SK-N-SH treated with all-trans-retinoic acid at 6 μM for 48 hours (cell line): ENCODE data around the gene SUN3.

Source experiments
- ATAC-seq: fragments of 200-7000 bp; cut with Tn5 transposase; 3 replicates; pipeline ENCODE4 v1.9.1; 2020; ENCODE audit warnings: mild to moderate bottlenecking, moderate library complexity
- BACH2 ChIP-seq: fragments of 250-450 bp; sonication (Bioruptor Pico); IDR thresholded peaks from 2 replicates; pipeline ENCODE4 v1.9.0; 2021; ENCODE audit warnings: mild to moderate bottlenecking, borderline replicate concordance
- CREB5 ChIP-seq: fragments of 250-450 bp; sonication (Bioruptor Pico); IDR thresholded peaks from 2 replicates; pipeline ENCODE4 v1.5.1; 2020; ENCODE audit warnings: low read depth, mild to moderate bottlenecking, moderate library complexity
- CSDC2 ChIP-seq: fragments of 250-450 bp; sonication (Bioruptor Pico); IDR thresholded peaks from 2 replicates; pipeline ENCODE4 v1.5.0; 2020; ENCODE audit warnings: mild to moderate bottlenecking, moderate library complexity
- CSRNP3 ChIP-seq: fragments of 250-450 bp; sonication (Bioruptor Pico); IDR thresholded peaks from 2 replicates; pipeline ENCODE4 v1.5.1; 2021; ENCODE audit warnings: mild to moderate bottlenecking, moderate library complexity
- ESRRG ChIP-seq: fragments of 250-450 bp; sonication (Bioruptor Pico); IDR thresholded peaks from 2 replicates; pipeline ENCODE4 v1.6.1; 2021; ENCODE audit warnings: mild to moderate bottlenecking
- GLIS3 ChIP-seq: fragments of 250-450 bp; sonication (Bioruptor Pico); IDR thresholded peaks from 2 replicates; pipeline ENCODE4 v1.5.0; 2020; ENCODE audit warnings: mild to moderate bottlenecking, moderate library complexity
- ISL1 ChIP-seq: fragments of 250-450 bp; sonication (Bioruptor Pico); IDR thresholded peaks from 2 replicates; pipeline ENCODE4 v2.1.2; 2022; ENCODE audit warnings: mild to moderate bottlenecking, moderate library complexity
- PATZ1 ChIP-seq: fragments of 250-450 bp; sonication (Bioruptor Pico); IDR thresholded peaks from 2 replicates; pipeline ENCODE4 v1.8.0; 2020; ENCODE audit warnings: mild to moderate bottlenecking, moderate library complexity, borderline replicate concordance
- POU6F1 ChIP-seq: fragments of 250-450 bp; sonication (Bioruptor Pico); IDR thresholded peaks from 2 replicates; pipeline ENCODE4 v1.8.0; 2021; ENCODE audit warnings: low read depth, mild to moderate bottlenecking, moderate library complexity, borderline replicate concordance
- PPARA ChIP-seq: fragments of 250-450 bp; sonication (Bioruptor Pico); IDR thresholded peaks from 2 replicates; pipeline ENCODE4 v1.5.0; 2020; ENCODE audit warnings: mild to moderate bottlenecking, borderline replicate concordance
- RARB ChIP-seq: fragments of 250-450 bp; sonication (Bioruptor Pico); IDR thresholded peaks from 2 replicates; pipeline ENCODE4 v1.8.0; 2021; ENCODE audit warnings: mild to moderate bottlenecking, moderate library complexity
- SNAI2 ChIP-seq: fragments of 250-450 bp; sonication (Bioruptor Pico); IDR thresholded peaks from 2 replicates; pipeline ENCODE4 v1.5.0; 2020; ENCODE audit warnings: mild to moderate bottlenecking, moderate library complexity
- TCF4 ChIP-seq: fragments of 250-450 bp; sonication (Bioruptor Pico); IDR thresholded peaks from 2 replicates; pipeline ENCODE4 v1.8.0; 2021; ENCODE audit warnings: mild to moderate bottlenecking, moderate library complexity, borderline replicate concordance
- TSHZ2 ChIP-seq: fragments of 250-450 bp; sonication (Bioruptor Pico); IDR thresholded peaks from 2 replicates; pipeline ENCODE4 v1.5.0; 2020; ENCODE audit warnings: mild to moderate bottlenecking, moderate library complexity
- ZC3H10 ChIP-seq: fragments of 250-450 bp; sonication (Bioruptor Pico); IDR thresholded peaks from 2 replicates; pipeline ENCODE4 v1.5.1; 2021; ENCODE audit warnings: mild to moderate bottlenecking, moderate library complexity
- ZFP3 ChIP-seq: fragments of 250-450 bp; sonication (Bioruptor Pico); IDR thresholded peaks from 2 replicates; pipeline ENCODE4 v1.5.0; 2020; ENCODE audit warnings: mild to moderate bottlenecking, moderate library complexity
- ZFP30 ChIP-seq: fragments of 450-650 bp; formaldehyde crosslinking; IDR thresholded peaks from 2 replicates; pipeline ENCODE4 v1.5.0; 2022; ENCODE audit warnings: mild to moderate bottlenecking, moderate library complexity
- ZNF565 ChIP-seq: fragments of 450-650 bp; formaldehyde crosslinking; conservative IDR thresholded peaks from 2 replicates; pipeline ENCODE4 v1.5.0; 2020; ENCODE audit warnings: low read depth, mild to moderate bottlenecking, moderate library complexity
- ZNF70 ChIP-seq: fragments of 450-650 bp; formaldehyde crosslinking; IDR thresholded peaks from 2 replicates; pipeline ENCODE4 v1.5.0; 2020; ENCODE audit warnings: mild to moderate bottlenecking, moderate library complexity
- ZNF8 ChIP-seq: fragments of 450-650 bp; formaldehyde crosslinking; IDR thresholded peaks from 2 replicates; pipeline ENCODE4 v1.5.0; 2020; ENCODE audit warnings: mild to moderate bottlenecking, moderate library complexity

The SUN3 gene

GRCh38 chr7:48042216-48042615 is 13.3 kb upstream of the SUN3 start:
- TF ChIP-seq ZNF70 (no peak), ISL1 (CRISPR knock-in tag) (peak; percentile 71), RARB (CRISPR knock-in tag) (no peak), ESRRG (CRISPR knock-in tag) (no peak), CSDC2 (CRISPR knock-in tag) (0 out of 2 replicates have a peak, but pooled peaks have one; percentile 34), GLIS3 (no peak)
- ATAC-seq = peak; percentile 86

GRCh38 chr7:48041653-48041970 is 12.7 kb upstream of the SUN3 start:
- TF ChIP-seq CREB5 (CRISPR knock-in tag) (0 out of 2 replicates have a peak, but pooled peaks have one; percentile 10), SNAI2 (no peak), POU6F1 (CRISPR knock-in tag) (no peak), ZNF70 (no peak), ZNF8 (CRISPR knock-in tag) (no peak)
- peak; percentile 71 for ATAC-seq

GRCh38 chr7:48040944-48041652 is 12.2 kb upstream of the SUN3 start:
- TF ChIP-seq ZFP3 (peak; percentile 13; the same call in 1 of the 2 replicates), PATZ1 (no peak), PPARA (no peak)
- ATAC-seq = peak; percentile 15

GRCh38 chr7:48038815-48039506 is 10.1 kb upstream of the SUN3 start:
- no peak for TF ChIP-seq CSRNP3 (CRISPR knock-in tag)
- TF ChIP-seq TCF4 (CRISPR knock-in tag) = no peak
- TF ChIP-seq ZC3H10 = no peak
- no peak for TF ChIP-seq ZNF565
- no peak for TF ChIP-seq PATZ1
- no peak for TF ChIP-seq PPARA
- no peak for TF ChIP-seq ZNF70
- no peak for TF ChIP-seq BACH2 (CRISPR knock-in tag)
- no peak for TF ChIP-seq TSHZ2 (CRISPR knock-in tag)
- no peak for TF ChIP-seq CREB5 (CRISPR knock-in tag)
- TF ChIP-seq ESRRG (CRISPR knock-in tag) = no peak
- no peak for TF ChIP-seq CSDC2 (CRISPR knock-in tag)
- TF ChIP-seq POU6F1 (CRISPR knock-in tag) = no peak
- no peak for TF ChIP-seq ZFP3
- TF ChIP-seq GLIS3 = no peak
- TF ChIP-seq ISL1 (CRISPR knock-in tag) = no peak
- no peak for TF ChIP-seq ZFP30
- no peak for TF ChIP-seq ZNF8 (CRISPR knock-in tag)
- ATAC-seq = no peak
